Dermis microvascular lymphatic vessel endothelial cell (primary cell): ENCODE data around the gene KCNJ1. TPM values are rescaled to one million over a fixed set of nuclear protein-coding genes. Genes with fewer than 3 reads are reported as not detected.

Experiments used
- DNase-seq, 2 donors: peaks; one replicate each; pipeline versions ENCODE4 v3.0.0 to v3.0.0-alpha.2; 2010; ENCODE audit warnings: low read depth in 2 of 2
- total RNA-seq: library from RNA; depleted of rRNA; stranded (reverse); fragments of >200 nt; gene quantifications from 2 replicates; pipeline ENCODE4 v1.2.1, GENCODE V29; 2014

The KCNJ1 gene
- total RNA-seq, 1 donor from 2014 or later = under 0.01 TPM

- no peak for DNase-seq
These were observed 14.6 kb downstream of the KCNJ1 start for GRCh38 chr11:128852327-128853023.

GRCh38 chr11:128848815-128849455 is 18.2 kb downstream of the KCNJ1 start:
- peak; percentile 42 to 78 for DNase-seq

GRCh38 chr11:128846985-128847384 is 20.1 kb downstream of the KCNJ1 start:
- no peak for DNase-seq

- peak in 1 of 2 donors; percentile 12 for DNase-seq
These were observed 21.7 kb downstream of the KCNJ1 start for GRCh38 chr11:128845334-128845780.

- peak in 1 of 2 donors; percentile 68 for DNase-seq
These were observed 23.8 kb downstream of the KCNJ1 start for GRCh38 chr11:128843198-128843785.

- DNase-seq = no peak
These were observed 25.5 kb downstream of the KCNJ1 start for GRCh38 chr11:128841461-128842072.

- no peak for DNase-seq
These were observed 26.3 kb downstream of the KCNJ1 start for GRCh38 chr11:128840783-128841182.

GRCh38 chr11:128840137-128840536 is 27.0 kb downstream of the KCNJ1 start:
- peak; percentile 18 to 61 for DNase-seq

GRCh38 chr11:128839081-128839480 is 28.0 kb downstream of the KCNJ1 start:
- no peak for DNase-seq

- DNase-seq = peak; percentile 71 to 79
These were observed 29.5 kb downstream of the KCNJ1 start for GRCh38 chr11:128837627-128838026.

- DNase-seq = peak; percentile 94 to 95
These were observed 31.2 kb downstream of the KCNJ1 start for GRCh38 chr11:128835741-128836430.

- no peak for DNase-seq
These were observed 32.9 kb downstream of the KCNJ1 start for GRCh38 chr11:128834157-128834556.

GRCh38 chr11:128832121-128832497 is 35.0 kb downstream of the KCNJ1 start:
- DNase-seq = no peak

- peak; percentile 81 to 84 for DNase-seq
These were observed 35.6 kb downstream of the KCNJ1 start for GRCh38 chr11:128831174-128832120.

- DNase-seq = peak in 1 of 2 donors; percentile 10
These were observed 36.6 kb downstream of the KCNJ1 start for GRCh38 chr11:128830290-128831173.

- peak; percentile 27 to 78 for DNase-seq
These were observed 38.7 kb downstream of the KCNJ1 start for GRCh38 chr11:128828350-128828749.

- no peak for DNase-seq
These were observed 39.8 kb downstream of the KCNJ1 start for GRCh38 chr11:128827191-128827893.

GRCh38 chr11:128825050-128825784 is 41.9 kb downstream of the KCNJ1 start:
- peak in 1 of 2 donors; percentile 27 for DNase-seq
